Esophagus muscularis mucosa (tissue), 4 donors: ENCODE data around the gene KIF16B. TPM values are rescaled to one million over a fixed set of nuclear protein-coding genes. Genes with fewer than 3 reads are reported as not detected.
A peak's percentile ranks its signal among the peaks of the same experiment; 100 is the strongest.

Experiments used
- DNase-seq: peaks from one replicate; pipeline ENCODE4 v3.0.0-alpha.2; 2017; ENCODE audit errors: extremely low spot score
- H3K27ac ChIP-seq, 4 donors: fragments of 200-600 bp; sonication (generic); replicated peaks in 1 of 4; 1 replicate in 3 of 4; 2 replicates in 1 of 4; pipeline ENCODE4 v1.5.1; 2016 to 2019; ENCODE audit warnings: mild to moderate bottlenecking in 1 of 4
- H3K27me3 ChIP-seq, 4 donors: fragments of 200-600 bp; sonication (generic); one replicate each; pipeline versions ENCODE4 v1.5.1 to v1.6.0; 2016 to 2019
- H3K36me3 ChIP-seq, 4 donors: fragments of 200-600 bp; sonication (generic); one replicate each; pipeline ENCODE4 v1.5.1; 2016 to 2019
- H3K4me1 ChIP-seq, 4 donors: fragments of 200-600 bp; sonication (generic); one replicate each; pipeline ENCODE4 v1.5.1; 2016 to 2019
- H3K4me3 ChIP-seq, 4 donors: fragments of 200-600 bp; sonication (generic); 1 replicate in 2 of 4; 2 replicates in 2 of 4; pipeline ENCODE4 v1.5.1; 2016 to 2019; ENCODE audit warnings: mild to moderate bottlenecking in 4 of 4, moderate library complexity in 1 of 4
- H3K9me3 ChIP-seq, 4 donors: fragments of 200-600 bp; sonication (generic); 1 replicate in 3 of 4; 2 replicates in 1 of 4; pipeline ENCODE4 v1.5.1; 2016 to 2019
- CTCF ChIP-seq, 3 experiments: fragments of 200-600 bp in 2 of 3; fragments of 450-650 bp in 1 of 3; sonication (generic) in 2 of 3; IDR thresholded peaks; one replicate each; pipeline ENCODE4 v1.5.1; 2017 to 2019; ENCODE audit warnings: antibody characterized with exemption in 3 of 3, mild to moderate bottlenecking in 2 of 3, moderate library complexity in 1 of 3
- EP300 ChIP-seq: sonication (generic); formaldehyde crosslinking; IDR thresholded peaks from one replicate; pipeline ENCODE4 v1.6.1; 2017; ENCODE audit warnings: antibody characterized with exemption
- POLR2A ChIP-seq: fragments of 450-650 bp; IDR thresholded peaks from one replicate; pipeline ENCODE4 v1.6.1; 2017; ENCODE audit warnings: antibody characterized with exemption, moderate library complexity, mild to moderate bottlenecking, low read depth
- POLR2AphosphoS5 ChIP-seq, 2 donors: sonication (generic); formaldehyde crosslinking; IDR thresholded peaks; one replicate each; pipeline ENCODE4 v1.6.1; 2017; ENCODE audit warnings: antibody characterized with exemption in 2 of 2
- WGBS: methylation state at CpG from one replicate; pipeline ENCODE4 v1.1.5; 2018; 5-methylcytosine and 5-hydroxymethylcytosine counted together
- intact Hi-C: fragments of 100-400 bp; cut with DNase I; formaldehyde crosslinking; loops from one replicate; pipeline ENCODE4 v1.15.1; 2023
- total RNA-seq, 4 donors: library from RNA; depleted of rRNA; stranded (reverse); fragments of >200 nt; gene quantifications; one replicate each; pipeline versions ENCODE4 v1.1.0 to v1.2.1, GENCODE V29; 2016

KIF16B gene
- total RNA-seq, 4 donors from 2014 or later: 15.4 to 21.1 (median 19.3) TPM

DNA sequence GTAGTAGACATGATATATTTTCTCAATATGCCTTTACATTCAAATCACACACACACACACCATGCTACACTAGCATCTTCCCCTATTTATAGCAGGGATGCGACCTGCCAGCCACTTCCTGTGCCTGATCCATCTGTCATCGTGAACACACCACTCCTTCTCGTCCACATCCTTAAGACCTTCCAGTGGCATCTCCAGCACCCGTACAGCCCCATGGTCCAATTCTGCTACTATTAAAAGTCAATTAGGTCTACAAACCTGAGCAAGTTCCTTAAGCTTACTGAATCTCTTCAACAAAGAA is 54.5 kb downstream of the KIF16B start:
- Histone ChIP-seq H3K9me3 (no peaks in the 10 kb centered on the region), H3K27me3 (no peaks in the 10 kb centered on the region), H3K4me1 (no peaks in the 10 kb centered on the region), H3K27ac (no peak overlapping the region), H3K36me3 (peaks cover 0 to 7% (median 2%) of the 10 kb centered on the region in 4 donors), H3K4me3 (no peak overlapping the region)
- 73% methylated on average over 4 of the region's 4 CpGs for WGBS
- no peak for DNase-seq
- TF ChIP-seq POLR2AphosphoS5 (IDR thresholded peaks at IDR 0.05) (no peak), CTCF (IDR thresholded peaks at IDR 0.05) (no peak), POLR2A (no peak), EP300 (no peak)
- intact Hi-C loops: loop anchor here (5.0 kb wide), 1 partner anchor 244 kb away; no protein-coding TSS in a partner anchor

- intact Hi-C loops: loop anchor here (5.0 kb wide), 1 partner anchor 244 kb away; no protein-coding TSS in a partner anchor
These were observed 55.1 kb downstream of the KIF16B start for GRCh38 chr20:16517946-16518783.

DNA sequence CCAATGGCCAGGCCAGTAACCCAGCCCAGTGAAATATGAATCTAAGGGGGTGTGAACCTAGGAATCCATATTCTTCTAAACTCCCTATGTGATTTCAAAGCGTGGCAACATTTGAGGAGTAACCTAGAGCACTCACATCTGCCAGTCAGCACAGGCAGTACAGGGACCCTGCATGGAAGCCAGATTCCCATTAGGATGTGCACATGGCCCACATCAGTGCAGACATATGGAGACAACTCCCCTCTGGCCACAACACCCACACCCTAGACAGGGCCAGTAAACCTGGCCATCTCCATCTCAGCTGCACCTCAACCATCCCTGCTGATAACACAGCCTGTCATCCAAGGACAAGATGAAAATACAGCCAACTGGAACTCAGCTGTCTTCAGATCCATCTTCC is 56.5 kb downstream of the KIF16B start:
- Histone ChIP-seq H3K4me3 (no peak overlapping the region), H3K27ac (no peak overlapping the region), H3K27me3 (no peaks in the 10 kb centered on the region), H3K36me3 (peaks cover 5 to 18% (median 9%) of the 10 kb centered on the region in 4 donors), H3K9me3 (no peaks in the 10 kb centered on the region), H3K4me1 (no peaks in the 10 kb centered on the region)
- TF ChIP-seq EP300: no peak
- no peak for TF ChIP-seq POLR2A
- TF ChIP-seq POLR2AphosphoS5 (IDR thresholded peaks at IDR 0.05): no peak
- TF ChIP-seq CTCF (IDR thresholded peaks at IDR 0.05): no peak
- 91% methylated on average over 1 of the region's 1 CpG for WGBS
- no peak for DNase-seq
- intact Hi-C loops: loop anchor here (5.0 kb wide), 1 partner anchor 246 kb away; no protein-coding TSS in a partner anchor

More at GRCh38 chr20:16517946-16518783, 55.1 kb downstream of the KIF16B start:
- TF ChIP-seq POLR2AphosphoS5 (IDR thresholded peaks at IDR 0.05) (no peak), POLR2A (no peak), CTCF (IDR thresholded peaks at IDR 0.05) (peak; percentile 32 to 53 (median 41))
- Histone ChIP-seq H3K27me3 (no peaks in the 10 kb centered on the region), H3K27ac (no peak overlapping the region), H3K4me1 (no peaks in the 10 kb centered on the region), H3K4me3 (no peak overlapping the region), H3K9me3 (no peaks in the 10 kb centered on the region), H3K36me3 (peaks cover 0 to 7% (median 2%) of the 10 kb centered on the region in 4 donors)
- WGBS: 86% methylated on average over 11 of the region's 14 CpGs
- DNase-seq: no peak

GRCh38 chr20:16515046-16515445 is 58.2 kb downstream of the KIF16B start:
- no peaks in the 10 kb centered on the region for H3K9me3 ChIP-seq
- no peak for TF ChIP-seq POLR2AphosphoS5 (IDR thresholded peaks at IDR 0.05)
- no peak for TF ChIP-seq CTCF (IDR thresholded peaks at IDR 0.05)
- no peak for TF ChIP-seq POLR2A
- TF ChIP-seq EP300: no peak
- H3K36me3 ChIP-seq: peaks cover 6 to 29% (median 21%) of the 10 kb centered on the region in 4 donors
- no peaks in the 10 kb centered on the region for H3K4me1 ChIP-seq
- H3K27me3 ChIP-seq: no peaks in the 10 kb centered on the region
- H3K4me3 ChIP-seq: no peak overlapping the region
- no peak for DNase-seq
- intact Hi-C loops: loop anchor here (5.0 kb wide), 1 partner anchor 247 kb away; no protein-coding TSS in a partner anchor
- H3K27ac ChIP-seq: no peak overlapping the region
- WGBS: 95% methylated on average over 2 of the region's 2 CpGs
